DND-41 (cell line): ENCODE results near the gene TEX30.

Source experiments
- EZH2 ChIP-seq: IDR thresholded peaks from 3 replicates; pipeline ENCODE4 v1.6.1; 2012; ENCODE audit warnings: borderline replicate concordance, low read depth, mild to moderate bottlenecking, moderate library complexity, low read length, inconsistent platforms; ENCODE audit not compliant: severe bottlenecking
- TF ChIP-seq, protein P1 (sequence below): IDR thresholded peaks from 2 replicates; pipeline ENCODE4 v1.5.1; 2012; ENCODE audit warnings: borderline replicate concordance, low read length, moderate library complexity, mild to moderate bottlenecking; ENCODE audit not compliant: poor library complexity, severe bottlenecking; ENCODE audit errors: extremely low read depth

DNA sequence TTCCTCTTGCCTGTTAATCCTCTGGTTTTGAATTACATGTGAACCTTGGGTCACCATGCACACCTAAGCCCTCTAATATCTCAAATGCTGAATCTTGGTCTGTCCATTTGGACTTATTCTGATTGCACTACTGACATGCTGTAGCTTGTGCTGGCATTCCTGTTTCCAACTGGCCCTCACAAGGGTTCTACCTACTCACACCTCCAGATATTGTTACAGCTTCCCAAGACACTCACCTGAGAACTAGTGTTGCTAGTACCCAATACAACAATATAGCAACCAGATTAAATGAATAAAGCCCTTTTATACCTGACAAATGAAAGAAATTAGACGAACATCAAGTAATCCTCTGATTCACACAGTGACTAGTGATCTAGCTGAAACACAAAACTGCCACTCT lies 16.6 kb downstream of the TEX30 start:
- TF ChIP-seq, protein P1, sequence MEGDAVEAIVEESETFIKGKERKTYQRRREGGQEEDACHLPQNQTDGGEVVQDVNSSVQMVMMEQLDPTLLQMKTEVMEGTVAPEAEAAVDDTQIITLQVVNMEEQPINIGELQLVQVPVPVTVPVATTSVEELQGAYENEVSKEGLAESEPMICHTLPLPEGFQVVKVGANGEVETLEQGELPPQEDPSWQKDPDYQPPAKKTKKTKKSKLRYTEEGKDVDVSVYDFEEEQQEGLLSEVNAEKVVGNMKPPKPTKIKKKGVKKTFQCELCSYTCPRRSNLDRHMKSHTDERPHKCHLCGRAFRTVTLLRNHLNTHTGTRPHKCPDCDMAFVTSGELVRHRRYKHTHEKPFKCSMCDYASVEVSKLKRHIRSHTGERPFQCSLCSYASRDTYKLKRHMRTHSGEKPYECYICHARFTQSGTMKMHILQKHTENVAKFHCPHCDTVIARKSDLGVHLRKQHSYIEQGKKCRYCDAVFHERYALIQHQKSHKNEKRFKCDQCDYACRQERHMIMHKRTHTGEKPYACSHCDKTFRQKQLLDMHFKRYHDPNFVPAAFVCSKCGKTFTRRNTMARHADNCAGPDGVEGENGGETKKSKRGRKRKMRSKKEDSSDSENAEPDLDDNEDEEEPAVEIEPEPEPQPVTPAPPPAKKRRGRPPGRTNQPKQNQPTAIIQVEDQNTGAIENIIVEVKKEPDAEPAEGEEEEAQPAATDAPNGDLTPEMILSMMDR: no peak
- TF ChIP-seq EZH2: no peak
